ENCODE measurements around the gene METTL3.
"Not testable (repeated sequence)": the region's sequence is repeated elsewhere in the genome, so short reads cannot be mapped to it uniquely, and the experiment has no call there.

METTL3 gene

DNA sequence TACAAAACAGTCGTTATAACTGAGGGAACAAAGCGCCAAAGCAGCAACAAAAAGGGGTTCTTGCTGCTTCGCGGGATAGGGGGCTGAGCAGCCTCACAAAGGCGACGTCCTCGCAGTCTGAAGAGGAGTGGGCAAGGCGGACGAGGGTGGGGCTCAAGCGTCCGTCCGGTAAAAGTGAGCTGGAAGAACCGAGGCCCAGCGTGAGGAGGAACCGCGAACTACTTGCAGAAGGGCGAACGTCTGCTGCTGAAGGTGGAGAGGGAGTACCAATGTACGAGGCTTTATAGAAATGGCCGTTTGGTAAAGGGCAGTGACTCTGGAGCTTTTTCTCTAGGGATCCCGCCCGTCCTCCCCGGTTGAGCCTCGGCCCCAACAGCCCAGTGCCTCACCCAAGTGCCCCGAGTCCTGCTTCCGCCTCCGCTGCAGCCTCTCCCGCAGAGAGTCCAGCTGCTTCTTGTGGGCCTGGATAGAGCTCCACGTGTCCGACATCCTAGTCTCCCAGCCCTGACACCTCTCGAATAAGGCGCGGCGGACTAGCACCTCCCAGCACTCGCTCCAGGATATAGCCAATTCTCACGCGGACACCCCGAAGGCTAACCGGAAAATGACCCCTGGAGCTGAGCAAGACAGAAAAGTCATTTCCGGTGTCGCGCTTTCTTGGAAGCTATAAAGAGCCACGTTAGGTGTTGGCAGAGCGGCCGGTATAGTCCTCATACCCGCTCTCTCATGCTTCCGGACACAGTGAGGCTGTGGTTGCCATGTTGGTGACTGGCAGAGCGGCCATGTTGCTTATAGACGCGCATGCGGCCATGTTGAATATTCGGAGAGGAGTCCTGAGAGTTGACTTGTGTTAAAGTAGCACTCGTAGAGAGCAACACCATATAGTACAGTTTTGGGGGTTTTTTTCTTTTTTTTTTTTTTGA is at the start of gene METTL3:
Gene METTL3 (minus strand): TSS at position 606 of the 923 bp plus-strand sequence. CDS start 117 bp downstream, at position 489.
- H3K9me3 Mint-ChIP-seq, result no peaks in the 10 kb centered on the region
- H3K4me1 Mint-ChIP-seq, result peaks cover 40% of the 10 kb centered on the region
- peak within 1 kb of the TSS; percentile 93 for H3K27ac Mint-ChIP-seq
- DNase-seq (ENCODE audit: low spot score in 2 of 2) (peak; percentile 72 to 95), ATAC-seq (peak; percentile 99)
- peak within 1 kb of the TSS; percentile 96 for H3K4me3 Mint-ChIP-seq
- H3K36me3 Mint-ChIP-seq, result peaks cover 41% of the 10 kb centered on the region

DNA sequence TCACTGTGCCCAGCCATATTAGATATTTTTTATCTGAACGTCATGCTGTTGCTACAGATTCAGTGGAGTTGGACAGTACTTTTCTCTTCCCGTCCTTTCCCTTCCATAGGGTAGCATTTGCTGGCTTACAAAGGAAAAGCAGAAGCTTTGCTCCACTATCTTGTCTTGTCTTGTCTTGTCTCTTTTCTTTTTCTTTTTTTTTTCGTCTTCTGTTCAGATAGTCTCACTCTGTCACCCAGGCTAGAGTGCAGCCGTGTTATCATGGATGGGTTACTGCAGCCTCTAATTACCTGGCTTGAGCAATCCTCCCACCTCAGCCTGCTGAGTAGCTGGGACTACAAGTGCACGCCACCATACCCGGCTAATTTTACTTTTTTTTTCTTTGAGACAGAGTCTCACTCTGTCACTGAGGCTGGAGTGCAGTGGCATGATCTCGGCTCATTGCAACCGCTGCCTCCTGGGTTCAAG is 47.6 kb upstream of the METTL3 start:
- H3K27ac Mint-ChIP-seq, result peak overlapping the region; percentile 69

DNA sequence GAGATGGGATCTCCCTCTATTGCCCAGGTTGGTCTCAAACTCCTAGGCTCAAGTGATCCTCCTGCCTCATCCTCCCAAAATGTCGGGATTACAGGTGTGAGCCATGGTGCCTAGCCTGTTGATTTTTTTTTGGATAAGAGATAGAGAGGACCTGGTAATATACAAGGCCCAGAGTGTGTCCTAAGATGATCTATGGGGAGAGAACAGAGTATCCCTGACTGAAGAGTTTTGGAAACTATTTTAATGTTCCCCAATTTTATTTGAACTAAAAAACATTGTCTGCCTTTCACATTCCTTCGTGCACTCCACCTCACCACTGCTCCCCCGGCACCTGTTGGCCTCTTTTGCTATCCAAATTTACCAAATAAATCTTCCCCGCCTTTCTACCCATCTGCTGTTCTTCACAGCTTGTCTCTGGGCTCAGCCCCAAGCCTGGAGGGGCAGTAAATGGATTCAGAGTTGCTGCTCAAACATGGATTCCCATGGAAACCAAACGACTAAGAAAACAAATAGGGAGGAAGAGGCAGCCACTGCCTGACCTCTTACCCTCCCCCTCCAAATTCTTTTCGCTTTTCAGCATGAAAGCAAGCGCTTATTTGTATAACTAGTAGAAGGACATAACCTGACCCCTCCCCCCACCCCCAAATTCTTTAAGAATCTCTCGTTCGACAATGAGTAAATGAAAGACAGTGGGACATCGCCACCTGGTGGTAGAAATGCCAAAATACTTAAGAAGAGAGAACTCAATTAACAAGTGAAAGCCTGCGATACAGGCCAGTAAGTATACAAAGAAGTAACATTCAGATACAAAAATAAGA is 46.2 kb upstream of the METTL3 start:
- DNase-seq (ENCODE audit: low spot score in 2 of 2) (peak; percentile 64 to 81), ATAC-seq (peak; percentile 62)
- Mint-ChIP-seq H3K4me1 (peaks cover 6% of the 10 kb centered on the region), H3K9me3 (no peaks in the 10 kb centered on the region), H3K27ac (peak overlapping the region; percentile 85), H3K4me3 (no peak overlapping the region), H3K36me3 (no peaks in the 10 kb centered on the region)

More for the DNA sequence above, 47.6 kb upstream of the METTL3 start:
- Mint-ChIP-seq H3K9me3 (no peaks in the 10 kb centered on the region), H3K4me3 (no peak overlapping the region), H3K36me3 (no peaks in the 10 kb centered on the region), H3K4me1 (peaks cover 6% of the 10 kb centered on the region)
- DNase-seq (ENCODE audit: low spot score in 2 of 2), result no peak
- ATAC-seq, result no peak

DNA sequence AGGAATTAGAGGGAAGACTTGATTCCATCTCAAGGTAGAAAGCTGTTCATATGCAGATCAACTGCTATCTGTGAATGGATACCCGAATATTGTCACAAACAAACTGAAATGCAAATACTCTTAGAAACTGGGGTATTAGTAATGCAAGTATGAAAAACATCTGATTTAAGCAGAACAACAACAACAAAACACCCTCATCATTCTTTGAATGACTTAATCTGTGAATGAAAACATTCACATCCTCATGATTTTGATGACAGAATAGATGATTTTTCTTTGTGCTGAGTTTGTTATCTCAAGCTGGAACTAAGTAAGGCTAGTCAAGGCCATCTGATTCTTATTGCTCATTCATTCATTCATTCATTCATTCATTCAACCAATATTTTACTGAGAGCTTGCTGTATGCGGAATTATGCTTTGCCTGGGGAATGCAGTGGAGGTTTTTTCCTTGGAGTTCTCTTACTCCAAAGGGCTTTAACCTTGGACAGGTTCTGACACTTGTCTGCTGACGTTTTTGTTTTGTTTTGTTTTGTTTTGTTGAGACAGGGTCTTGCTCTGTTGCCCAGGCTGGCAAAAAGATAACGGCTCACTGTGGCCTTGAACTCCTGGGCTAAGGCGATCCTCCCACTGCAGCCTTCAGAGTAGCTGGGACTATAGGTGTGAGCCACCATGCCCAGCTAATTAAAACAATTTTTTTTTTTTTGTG is 45.4 kb upstream of the METTL3 start:
- no peak overlapping the region for H3K27ac Mint-ChIP-seq
- ATAC-seq, result no peak
- no peak overlapping the region for H3K4me3 Mint-ChIP-seq
- H3K9me3 Mint-ChIP-seq, result no peaks in the 10 kb centered on the region
- H3K36me3 Mint-ChIP-seq, result no peaks in the 10 kb centered on the region
- peaks cover 6% of the 10 kb centered on the region for H3K4me1 Mint-ChIP-seq
- DNase-seq (ENCODE audit: low spot score in 2 of 2), result no peak

DNA sequence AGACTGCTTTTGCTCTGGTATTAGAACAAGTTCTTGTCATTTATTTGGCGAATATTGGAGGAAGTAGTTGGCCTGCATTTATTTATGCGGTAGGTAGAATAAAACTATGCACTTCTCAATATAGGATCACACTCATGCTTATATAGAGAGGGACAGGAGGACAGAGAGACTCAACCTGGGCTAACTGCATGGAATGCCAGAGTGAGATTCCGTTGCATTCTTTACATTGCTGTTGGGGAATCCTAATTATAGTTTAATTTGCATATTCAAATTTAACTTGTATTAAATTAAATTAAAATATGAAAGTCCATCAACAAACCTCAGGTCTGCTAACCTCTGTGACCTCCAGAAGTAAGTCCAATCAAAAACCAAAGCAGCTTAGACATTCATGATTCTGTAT is 42.1 kb upstream of the METTL3 start:
- Mint-ChIP-seq H3K9me3 (no peaks in the 10 kb centered on the region), H3K4me1 (peaks cover 6% of the 10 kb centered on the region), H3K4me3 (no peak overlapping the region), H3K27ac (no peak overlapping the region), H3K36me3 (no peaks in the 10 kb centered on the region)
- DNase-seq (ENCODE audit: low spot score in 2 of 2) (no peak), ATAC-seq (no peak)

DNA sequence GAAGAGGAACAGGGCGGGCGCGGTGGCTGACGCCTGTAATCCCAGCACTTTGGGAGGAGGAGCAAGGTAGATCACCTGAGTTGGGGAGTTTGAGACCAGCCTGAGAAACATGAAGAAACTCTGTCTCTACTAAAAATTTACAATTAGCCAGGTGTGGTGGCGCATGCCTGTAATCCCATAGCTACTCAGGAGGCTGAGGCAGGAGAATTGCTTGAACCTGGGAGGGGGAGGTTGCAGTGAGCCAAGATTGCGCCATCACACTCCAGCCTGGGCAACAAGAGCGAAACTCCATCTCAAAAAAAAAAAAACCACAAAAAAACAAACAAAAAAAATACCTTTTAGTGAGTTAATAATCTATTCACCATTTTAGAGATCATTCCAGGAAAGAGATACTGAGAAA is 33.4 kb upstream of the METTL3 start:
- H3K4me3 Mint-ChIP-seq; H3K27ac Mint-ChIP-seq; ATAC-seq; H3K4me1 Mint-ChIP-seq; DNase-seq (ENCODE audit: low spot score in 2 of 2); H3K9me3 Mint-ChIP-seq; H3K36me3 Mint-ChIP-seq: not testable (repeated sequence)

DNA sequence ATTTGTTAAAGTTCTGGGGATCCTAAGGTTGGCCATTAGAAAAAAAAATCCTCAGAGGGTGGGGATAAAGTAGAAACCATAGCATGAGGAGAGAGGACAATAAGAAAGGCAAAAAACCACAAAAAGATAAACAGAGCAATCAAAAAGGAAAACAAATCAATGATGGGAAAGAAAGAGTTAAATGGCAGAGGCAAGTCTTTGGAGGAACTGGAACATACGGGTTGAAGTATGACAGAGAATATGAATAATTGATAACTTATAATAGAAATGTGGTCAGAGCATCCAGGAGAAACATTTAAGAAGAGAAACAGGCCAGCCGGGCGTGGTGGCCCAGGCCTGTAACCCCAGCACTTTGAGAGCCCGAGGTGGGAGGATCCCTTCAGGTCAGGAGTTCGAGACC is 32.8 kb upstream of the METTL3 start:
- Mint-ChIP-seq H3K36me3 (no peaks in the 10 kb centered on the region), H3K4me3 (no peak overlapping the region), H3K4me1 (no peaks in the 10 kb centered on the region), H3K9me3 (no peaks in the 10 kb centered on the region), H3K27ac (no peak overlapping the region)
- ATAC-seq (no peak), DNase-seq (ENCODE audit: low spot score in 2 of 2) (no peak)

DNA sequence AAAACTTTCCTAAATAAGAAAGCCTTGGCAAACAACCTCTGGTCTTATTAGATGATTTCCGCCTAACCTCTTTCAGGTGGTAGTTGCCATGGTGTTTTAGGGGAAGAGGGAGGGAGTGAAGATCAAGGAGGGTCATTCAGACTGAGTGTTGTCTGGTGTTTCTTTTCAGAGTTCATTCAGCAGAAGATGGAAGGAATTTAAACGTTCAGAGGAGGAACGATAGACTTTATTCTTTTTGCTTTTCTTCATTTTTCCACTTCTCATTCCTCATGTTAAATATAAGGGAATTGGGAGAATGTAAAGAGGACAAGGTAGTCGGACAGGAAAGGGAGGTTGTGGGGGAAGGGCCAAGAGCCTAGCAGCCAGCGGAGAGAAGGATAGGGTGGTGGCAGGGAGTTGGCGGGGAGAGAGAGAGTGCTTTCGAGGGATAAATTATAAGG is 32.4 kb upstream of the METTL3 start:
- DNase-seq (ENCODE audit: low spot score in 2 of 2), result no peak
- H3K36me3 Mint-ChIP-seq, result no peaks in the 10 kb centered on the region
- H3K27ac Mint-ChIP-seq, result no peak overlapping the region
- no peak overlapping the region for H3K4me3 Mint-ChIP-seq
- no peak for ATAC-seq
- H3K4me1 Mint-ChIP-seq, result no peaks in the 10 kb centered on the region
- no peaks in the 10 kb centered on the region for H3K9me3 Mint-ChIP-seq

DNA sequence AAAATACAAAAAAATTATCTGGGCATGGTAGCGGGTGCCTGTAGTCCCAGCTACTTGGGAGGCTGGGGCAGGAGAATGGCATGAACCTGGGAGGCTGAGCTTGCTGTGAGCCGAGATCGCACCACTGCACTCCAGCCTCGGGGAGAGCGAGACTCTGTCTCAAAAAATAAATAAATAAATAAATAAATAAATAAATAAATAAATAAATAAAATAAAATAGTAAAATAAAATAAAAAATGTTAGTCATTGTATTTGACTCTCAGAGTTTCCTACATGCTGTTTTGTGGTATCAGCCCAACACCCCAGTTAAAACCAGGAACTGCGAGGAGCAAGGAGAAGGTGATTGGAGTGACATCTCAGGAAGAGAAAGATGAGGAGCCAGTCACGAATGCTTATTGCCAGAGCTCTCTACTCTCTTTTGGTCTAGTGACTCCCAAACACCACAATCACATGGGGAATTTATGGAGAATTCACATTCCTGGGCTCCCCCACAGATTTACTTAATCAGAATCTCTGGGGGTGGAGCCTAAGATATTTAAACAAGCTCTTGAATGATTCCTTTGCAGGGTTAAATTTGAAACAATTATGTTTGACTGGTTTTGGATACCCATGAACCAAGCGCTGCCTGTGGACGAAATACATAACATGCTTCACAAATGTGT is 30.4 kb upstream of the METTL3 start:
- H3K9me3 Mint-ChIP-seq, result no peaks in the 10 kb centered on the region
- H3K27ac Mint-ChIP-seq, result no peak overlapping the region
- no peak for ATAC-seq
- H3K4me3 Mint-ChIP-seq, result no peak overlapping the region
- no peak for DNase-seq (ENCODE audit: low spot score in 2 of 2)
- H3K36me3 Mint-ChIP-seq, result no peaks in the 10 kb centered on the region
- peaks cover 6% of the 10 kb centered on the region for H3K4me1 Mint-ChIP-seq

DNA sequence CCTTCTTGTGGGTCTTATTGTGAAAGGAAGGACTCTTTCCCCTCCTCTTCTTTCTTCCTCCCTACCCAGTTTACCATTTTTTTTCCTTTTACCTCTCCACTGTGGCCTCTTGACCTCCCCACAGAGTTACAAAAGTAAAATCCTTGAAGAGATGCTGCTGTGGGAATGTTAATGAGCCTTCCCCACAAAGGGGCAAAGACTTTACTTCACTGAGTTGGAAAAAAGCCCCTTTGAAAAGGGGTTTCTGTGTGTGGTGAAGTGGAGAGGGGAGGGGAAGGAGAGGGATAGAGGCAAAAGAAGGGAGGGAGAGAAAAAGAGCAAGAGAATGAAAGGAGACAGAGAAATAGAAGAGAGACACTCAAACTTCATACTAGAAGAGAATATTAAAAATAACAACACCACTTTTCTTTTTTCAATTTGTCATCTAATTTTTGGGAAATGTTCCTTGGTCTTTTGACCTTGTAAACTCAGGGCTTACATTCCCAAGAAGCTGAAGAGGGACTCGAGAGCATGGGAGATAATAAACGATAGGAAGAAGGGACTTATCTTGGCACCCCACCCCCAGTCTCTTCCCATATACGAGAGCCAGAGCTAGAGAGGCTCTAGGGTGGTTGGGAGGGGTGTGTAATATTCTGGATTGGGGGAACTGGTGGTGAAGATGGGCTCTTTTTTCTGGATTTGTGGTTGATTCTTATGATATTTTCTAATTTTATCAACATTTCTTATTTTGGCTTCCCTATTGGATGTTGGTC is 28.2 kb upstream of the METTL3 start:
- H3K4me3 Mint-ChIP-seq, result no peak overlapping the region
- ATAC-seq (no peak), DNase-seq (ENCODE audit: low spot score in 2 of 2) (no peak)
- H3K9me3 Mint-ChIP-seq, result no peaks in the 10 kb centered on the region
- H3K36me3 Mint-ChIP-seq, result no peaks in the 10 kb centered on the region
- H3K4me1 Mint-ChIP-seq, result peaks cover 6% of the 10 kb centered on the region
- H3K27ac Mint-ChIP-seq, result no peak overlapping the region

DNA sequence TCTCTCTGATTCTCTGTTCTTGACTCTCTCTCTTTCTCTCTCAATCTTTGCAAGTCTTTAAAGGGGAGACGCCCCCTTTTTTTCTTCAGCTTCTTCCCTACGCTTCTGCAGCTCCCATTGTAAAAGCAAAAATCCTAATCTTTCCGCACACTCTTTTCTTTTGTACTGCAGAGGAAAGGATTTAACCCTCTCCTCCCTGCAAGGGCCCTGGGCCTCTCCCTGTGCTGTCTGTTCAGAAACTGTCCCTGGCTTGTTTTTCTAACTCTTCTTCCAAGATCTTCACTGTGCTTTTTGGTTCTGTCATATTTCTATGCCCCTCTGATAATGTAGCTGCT is 25.9 kb upstream of the METTL3 start:
- Mint-ChIP-seq H3K9me3 (no peaks in the 10 kb centered on the region), H3K27ac (no peak overlapping the region), H3K4me3 (no peak overlapping the region), H3K36me3 (no peaks in the 10 kb centered on the region), H3K4me1 (peaks cover 6% of the 10 kb centered on the region)
- no peak for ATAC-seq
- no peak for DNase-seq (ENCODE audit: low spot score in 2 of 2)

DNA sequence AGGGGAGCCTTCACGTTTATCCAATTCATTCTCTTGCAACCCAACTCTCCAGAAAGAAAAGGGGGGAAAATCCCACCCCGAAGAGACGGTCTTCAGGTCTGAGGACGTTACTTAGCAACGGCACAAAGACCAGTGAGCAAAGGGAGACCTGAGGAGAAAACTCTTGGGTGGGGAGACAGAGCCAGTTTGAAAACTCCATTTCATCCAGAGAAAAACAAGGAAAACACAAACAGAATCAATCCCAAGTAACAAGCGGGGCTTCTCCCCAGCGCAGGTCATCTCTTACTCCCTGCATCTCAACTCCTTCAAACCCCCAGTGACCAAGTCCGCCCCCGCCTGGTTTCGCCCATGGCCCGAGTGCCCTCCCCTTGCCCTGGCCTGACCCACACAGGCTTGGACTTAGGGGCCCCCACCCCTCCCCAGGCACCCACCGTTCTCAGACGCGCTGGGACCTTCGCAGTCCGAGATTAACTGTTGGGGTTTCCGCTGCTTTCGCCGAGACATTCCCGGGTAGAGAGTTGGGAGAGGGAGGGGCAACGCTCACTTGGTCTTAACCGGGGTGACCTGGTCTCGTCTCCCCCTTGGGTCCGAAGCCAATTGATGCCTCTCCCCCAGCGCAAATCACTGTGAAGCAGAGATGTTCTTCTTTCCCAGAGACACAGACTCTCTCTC is 25.4 kb upstream of the METTL3 start:
- Mint-ChIP-seq H3K4me1 (peaks cover 6% of the 10 kb centered on the region), H3K36me3 (no peaks in the 10 kb centered on the region), H3K27ac (no peak overlapping the region), H3K4me3 (no peak overlapping the region), H3K9me3 (no peaks in the 10 kb centered on the region)
- ATAC-seq, result no peak
- DNase-seq (ENCODE audit: low spot score in 2 of 2), result no peak

DNA sequence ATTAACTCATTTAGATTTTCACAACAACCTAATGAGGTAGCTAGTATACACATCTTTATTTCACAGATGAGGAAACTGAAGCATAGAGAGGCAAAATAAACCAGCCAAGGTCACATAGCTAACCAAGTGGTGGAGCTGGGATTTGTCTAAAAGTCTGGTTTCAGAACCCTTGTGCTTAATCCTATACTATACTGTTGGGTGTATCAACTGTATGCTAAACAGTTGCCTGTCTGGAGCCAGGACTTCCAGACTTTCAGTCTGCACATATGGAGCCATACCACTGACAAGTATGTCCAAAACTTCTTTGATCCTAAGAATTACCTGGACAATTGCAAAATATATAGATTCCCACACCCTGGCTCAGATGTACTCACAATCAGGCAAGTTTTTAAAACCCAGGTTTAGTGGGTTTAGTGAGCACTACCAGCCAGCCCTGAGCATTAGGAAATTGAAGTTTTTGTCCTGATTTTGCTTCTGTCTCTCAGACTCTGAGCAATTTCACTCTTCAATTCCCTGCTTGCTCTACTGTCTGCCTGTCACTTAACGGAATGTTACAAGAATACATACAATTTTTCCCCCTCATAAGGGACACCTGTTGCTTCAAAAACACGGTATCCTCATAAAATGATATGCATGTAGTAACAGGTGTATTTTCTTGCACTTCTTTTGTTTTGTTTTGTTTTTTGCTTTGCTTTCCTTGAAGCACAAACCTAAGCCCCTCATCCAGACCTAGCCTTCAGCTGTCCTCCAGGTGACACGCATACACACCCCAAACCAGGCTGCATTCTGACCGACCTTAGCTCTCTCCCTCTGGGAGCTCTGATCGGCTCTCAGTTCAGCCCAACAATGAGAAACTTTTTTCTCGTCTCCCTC is 24.6 kb upstream of the METTL3 start:
- Mint-ChIP-seq H3K4me1 (peaks cover 6% of the 10 kb centered on the region), H3K4me3 (no peak overlapping the region), H3K9me3 (no peaks in the 10 kb centered on the region), H3K27ac (no peak overlapping the region), H3K36me3 (no peaks in the 10 kb centered on the region)
- DNase-seq (ENCODE audit: low spot score in 2 of 2), result no peak
- ATAC-seq, result no peak
